Keratinocyte (primary cell): ENCODE data around the gene TUNAR. TPM values are rescaled to one million over a fixed set of nuclear protein-coding genes. Genes with fewer than 3 reads are reported as not detected.

ENCODE experiments used
- DNase-seq: peaks from one replicate; pipeline ENCODE4 v3.0.0-alpha.2; 2011; ENCODE audit warnings: low read depth, missing footprints, low spot score
- FAIRE-seq: peaks from 2 replicates; lab custom pipeline; 2011; peaks lifted over from hg19 to GRCh38; lab: Jason Lieb, UNC
- H2AFZ ChIP-seq: 2 replicates; pipeline ENCODE4 v1.6.0; 2012; ENCODE audit warnings: low read length, control low read depth, inconsistent platforms; ENCODE audit not compliant: control insufficient read depth
- H3K27ac ChIP-seq: 2 replicates; pipeline ENCODE4 v1.5.1; 2011; ENCODE audit warnings: low read length; ENCODE audit not compliant: control insufficient read depth, insufficient read depth
- H3K27me3 ChIP-seq: 3 replicates; pipeline ENCODE4 v1.6.0; 2011; ENCODE audit warnings: low read length; ENCODE audit not compliant: control insufficient read depth, insufficient read depth; ENCODE audit errors: extremely low read depth
- H3K36me3 ChIP-seq, 2 experiments: 2 replicates in 1 of 2; 3 replicates in 1 of 2; pipeline ENCODE4 v1.5.1; 2011; ENCODE audit warnings: low read length in 2 of 2, mild to moderate bottlenecking in 1 of 2; ENCODE audit not compliant: control insufficient read depth in 2 of 2, insufficient read depth in 2 of 2; ENCODE audit errors: extremely low read depth in 1 of 2
- H3K4me1 ChIP-seq: 3 replicates; pipeline ENCODE4 v1.5.1; 2011; ENCODE audit warnings: low read length; ENCODE audit not compliant: control insufficient read depth, insufficient read depth; ENCODE audit errors: extremely low read depth
- H3K4me2 ChIP-seq: 3 replicates; pipeline ENCODE4 v1.6.0; 2011; ENCODE audit warnings: low read depth, low read length; ENCODE audit not compliant: control insufficient read depth, insufficient read depth; ENCODE audit errors: extremely low read depth
- H3K4me3 ChIP-seq, 3 experiments: fragments of 200-600 bp in 1 of 3; sonication (generic) in 1 of 3; 2 replicates in 2 of 3; 3 replicates in 1 of 3; pipeline ENCODE4 v1.5.1; 2011 to 2016; ENCODE audit warnings: low read length in 3 of 3, mild to moderate bottlenecking in 3 of 3, control low read depth in 2 of 3, inconsistent platforms in 1 of 3, low read depth in 1 of 3, mixed read lengths in 1 of 3, mixed run types in 1 of 3, moderate library complexity in 1 of 3; ENCODE audit not compliant: control insufficient read depth in 2 of 3, insufficient read depth in 2 of 3; ENCODE audit errors: extremely low read depth in 1 of 3
- H3K79me2 ChIP-seq: 2 replicates; pipeline ENCODE4 v1.6.0; 2012; ENCODE audit warnings: low read length; ENCODE audit not compliant: control insufficient read depth, insufficient read depth
- H3K9ac ChIP-seq: 3 replicates; pipeline ENCODE4 v1.6.0; 2011; ENCODE audit warnings: low read length; ENCODE audit not compliant: control insufficient read depth, insufficient read depth; ENCODE audit errors: extremely low read depth
- H3K9me1 ChIP-seq: 3 replicates; pipeline ENCODE4 v1.6.0; 2011; ENCODE audit warnings: low read length; ENCODE audit not compliant: control insufficient read depth, insufficient read depth; ENCODE audit errors: extremely low read depth
- H3K9me3 ChIP-seq: 2 replicates; pipeline ENCODE4 v1.5.1; 2012; ENCODE audit warnings: low read depth, low read length; ENCODE audit not compliant: control insufficient read depth
- H4K20me1 ChIP-seq: 3 replicates; pipeline ENCODE4 v1.6.0; 2011; ENCODE audit warnings: low read length; ENCODE audit not compliant: control insufficient read depth, insufficient read depth; ENCODE audit errors: extremely low read depth
- CTCF ChIP-seq, 3 experiments: IDR thresholded peaks in 1 of 3; conservative IDR thresholded peaks in 1 of 3; optimal IDR thresholded peaks in 1 of 3; 2 replicates in 2 of 3; 3 replicates in 1 of 3; pipeline versions ENCODE3 to v1.5.1; 2011; ENCODE audit warnings: low read length in 3 of 3, mild to moderate bottlenecking in 3 of 3, moderate library complexity in 2 of 3, control low read depth in 1 of 3, inconsistent platforms in 1 of 3; ENCODE audit not compliant: insufficient read depth in 2 of 3; ENCODE audit errors: extremely low read depth in 1 of 3
- EZH2 ChIP-seq: IDR thresholded peaks from one replicate; pipeline ENCODE4 v1.6.1; 2012; ENCODE audit warnings: inconsistent platforms, mild to moderate bottlenecking, low read length, moderate library complexity
- dilution Hi-C: fragments of 300-500 bp; cut with MboI; formaldehyde crosslinking; loops from one replicate; pipeline ENCODE4 v1.7.0; 2020; ENCODE audit warnings: low sequenced_read_pairs; ENCODE audit not compliant: extremely low pct_ligation_motif_present
- polyA plus RNA-seq, 5 experiments: library from polyadenylated mRNA; depleted of rRNA in 3 of 5; stranded (reverse) in 3 of 5; stranded (forward) in 1 of 5; unstranded in 1 of 5; fragments of >200 nt; gene quantifications; 1 replicate in 1 of 5; 2 replicates in 3 of 5; 3 replicates in 1 of 5; pipeline versions ENCODE4 v1.2.1 to v1.2.3, GENCODE V29; 2011 to 2012; ENCODE audit warnings: missing spikeins in 2 of 5, low read depth in 1 of 5, low replicate concordance in 1 of 5

TUNAR gene
- polyA plus RNA-seq, 1 donor (not counting 4 experiments of a cell fraction or from before 2014, with no cell fraction given) = not detected

GRCh38 chr14:95901054-95901453 is 24.4 kb downstream of the TUNAR start:
- no peak overlapping the region for H2AFZ ChIP-seq
- dilution Hi-C loops = no loop called here
- H3K27ac ChIP-seq = no peak overlapping the region
- no peaks in the 10 kb centered on the region for H3K9me1 ChIP-seq
- no peaks in the 10 kb centered on the region for H3K9me3 ChIP-seq
- no peak overlapping the region for H3K4me3 ChIP-seq
- H3K79me2 ChIP-seq = no peaks in the 10 kb centered on the region
- TF ChIP-seq EZH2 (no peak), CTCF (optimal IDR thresholded peaks at IDR 0.05 in 1 of 3, IDR thresholded peaks at IDR 0.05 in 1 of 3, conservative IDR thresholded peaks at IDR 0.05 in 1 of 3; ENCODE audit: extremely low read depth in 1 of 3, insufficient read depth in 2 of 3, low read length in 3 of 3) (no peak)
- FAIRE-seq (no peak), DNase-seq (no peak)
- H4K20me1 ChIP-seq = no peaks in the 10 kb centered on the region
- no peak overlapping the region for H3K4me2 ChIP-seq
- H3K36me3 ChIP-seq = no peaks in the 10 kb centered on the region
- H3K9ac ChIP-seq = no peak overlapping the region
- H3K27me3 ChIP-seq = no peaks in the 10 kb centered on the region
- no peaks in the 10 kb centered on the region for H3K4me1 ChIP-seq

- no peaks in the 10 kb centered on the region for H3K4me1 ChIP-seq
- no peak overlapping the region for H3K4me3 ChIP-seq
- no peak for FAIRE-seq
- H4K20me1 ChIP-seq = no peaks in the 10 kb centered on the region
- H3K27ac ChIP-seq = no peak overlapping the region
- H3K4me2 ChIP-seq = no peak overlapping the region
- no peak overlapping the region for H3K9ac ChIP-seq
- H3K79me2 ChIP-seq = no peaks in the 10 kb centered on the region
- no peaks in the 10 kb centered on the region for H3K9me1 ChIP-seq
- no peaks in the 10 kb centered on the region for H3K36me3 ChIP-seq
- no peaks in the 10 kb centered on the region for H3K27me3 ChIP-seq
- no peak overlapping the region for H2AFZ ChIP-seq
- H3K9me3 ChIP-seq = no peaks in the 10 kb centered on the region
- dilution Hi-C loops = no loop called here
- TF ChIP-seq CTCF (optimal IDR thresholded peaks at IDR 0.05 in 1 of 3, IDR thresholded peaks at IDR 0.05 in 1 of 3, conservative IDR thresholded peaks at IDR 0.05 in 1 of 3; ENCODE audit: extremely low read depth in 1 of 3, insufficient read depth in 2 of 3, low read length in 3 of 3) = no peak
- TF ChIP-seq EZH2 = no peak
- no peak for DNase-seq
Measured at GRCh38 chr14:95902273-95902826, 25.7 kb downstream of the TUNAR start.
